Measurements from ENCODE around the gene PRPF31. TPM values are rescaled to one million over a fixed set of nuclear protein-coding genes. Genes with fewer than 3 reads are reported as not detected.
"Not testable (repeated sequence)": the region's sequence is repeated elsewhere in the genome, so short reads cannot be mapped to it uniquely, and the experiment has no call there.

Gene PRPF31
- total RNA-seq, 2 donors from 2014 or later = 26.1 to 46.2 TPM

DNA sequence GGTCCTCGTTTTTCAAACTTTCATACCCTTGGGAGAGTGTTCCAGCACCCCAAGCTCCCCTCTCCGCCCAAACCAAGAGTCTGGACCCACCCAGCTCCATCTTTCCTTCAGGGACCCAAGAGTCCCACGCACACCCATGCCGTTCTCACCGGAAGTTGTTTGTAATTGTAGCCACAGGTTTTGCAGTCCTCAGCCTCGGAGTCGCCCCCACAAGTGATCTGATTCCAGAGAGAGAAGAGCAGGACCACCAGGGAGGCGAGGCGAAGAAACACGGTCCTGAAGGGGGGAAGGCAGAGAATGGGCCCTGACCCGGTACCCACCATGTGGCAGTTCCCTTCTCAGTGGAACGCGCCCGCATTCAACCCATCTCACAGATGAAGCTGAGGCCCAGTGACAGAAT is 47.3 kb downstream of the PRPF31 start:
- H3K27ac ChIP-seq = no peak overlapping the region
- H3K36me3 ChIP-seq = peaks cover 3% of the 10 kb centered on the region
- TF ChIP-seq CTCF (IDR thresholded peaks at IDR 0.05) = no peak
- H3K4me1 ChIP-seq = peaks cover 0 to 49% of the 10 kb centered on the region in 2 donors
- DNase-seq (ENCODE audit: low spot score) = no peak
- H3K4me3 ChIP-seq = peak overlapping the region; percentile 18 to 51
- no peaks in the 10 kb centered on the region for H3K27me3 ChIP-seq
- no peaks in the 10 kb centered on the region for H3K9me3 ChIP-seq

GRCh38 chr19:54164369-54165068 is 49.0 kb downstream of the PRPF31 start:
- peaks cover 0 to 43% of the 10 kb centered on the region in 2 donors for H3K4me1 ChIP-seq
- TF ChIP-seq CTCF (IDR thresholded peaks at IDR 0.05) = no peak

DNA sequence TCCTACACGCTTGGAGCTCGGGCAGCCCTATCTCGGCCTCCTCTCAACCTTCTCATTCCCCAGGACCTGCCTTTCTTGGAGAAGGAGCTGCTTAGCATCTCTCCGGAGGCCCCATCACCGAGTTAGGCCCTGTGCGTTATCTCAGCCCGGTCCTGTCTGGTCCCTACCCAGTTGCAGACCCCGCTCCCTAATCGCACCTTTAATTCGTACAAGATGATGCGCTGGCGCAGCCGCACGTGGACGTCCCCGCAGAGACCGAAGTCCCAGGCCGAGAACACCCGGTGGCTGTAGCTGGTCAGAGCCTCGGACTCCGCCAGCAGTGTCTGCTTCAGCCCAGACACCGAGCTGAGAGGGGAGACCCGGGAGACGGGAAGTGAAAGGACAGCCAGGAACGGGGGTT is 49.7 kb downstream of the PRPF31 start:
- peaks cover 0 to 42% of the 10 kb centered on the region in 2 donors for H3K4me1 ChIP-seq

More at GRCh38 chr19:54164369-54165068, 49.0 kb downstream of the PRPF31 start:
- H3K27me3 ChIP-seq = no peaks in the 10 kb centered on the region
- no peak overlapping the region for H3K4me3 ChIP-seq
- DNase-seq (ENCODE audit: low spot score) = peak; percentile 68
- no peaks in the 10 kb centered on the region for H3K36me3 ChIP-seq
- no peaks in the 10 kb centered on the region for H3K9me3 ChIP-seq
- no peak overlapping the region for H3K27ac ChIP-seq

DNA sequence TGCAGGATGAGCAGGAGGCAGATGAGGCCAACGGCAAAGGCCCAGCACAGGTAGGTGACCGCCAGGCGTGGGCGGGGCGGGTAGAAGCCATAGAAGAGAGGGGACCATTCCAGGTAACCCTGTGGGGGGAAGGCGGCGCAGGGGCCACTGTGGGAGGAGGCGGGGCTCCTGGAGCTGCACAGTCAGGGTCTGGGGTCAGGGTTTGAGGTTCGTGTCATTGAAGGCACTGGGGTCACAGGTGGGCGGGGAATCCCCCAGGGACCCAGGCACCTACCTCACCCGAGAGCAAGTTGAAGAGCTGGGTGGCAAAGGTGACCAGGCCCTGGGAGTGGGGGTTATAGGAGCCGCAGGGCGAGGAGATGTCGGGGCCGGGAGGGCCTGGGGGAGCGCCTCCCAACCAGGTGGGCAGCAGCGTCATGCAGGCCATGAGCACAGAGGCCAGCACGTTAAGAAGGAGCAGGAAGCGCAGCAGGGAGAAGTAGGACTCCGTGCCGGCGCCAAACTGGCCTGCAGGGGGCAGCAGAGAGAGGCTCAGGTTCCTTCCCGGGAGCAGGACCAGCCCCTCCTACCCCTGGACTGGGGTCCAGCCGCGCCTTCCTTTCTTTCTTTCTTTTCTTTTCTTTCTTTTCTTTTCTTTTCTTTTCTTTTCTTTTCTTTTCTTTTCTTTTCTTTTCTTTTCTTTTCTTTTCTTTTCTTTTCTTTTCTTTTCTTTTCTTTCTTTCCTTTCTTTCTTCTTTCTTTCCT is 52.8 kb downstream of the PRPF31 start:
- Histone ChIP-seq H3K4me1 (peaks cover 0 to 22% of the 10 kb centered on the region in 2 donors), H3K9me3 (no peaks in the 10 kb centered on the region), H3K36me3 (no peaks in the 10 kb centered on the region), H3K4me3 (no peak overlapping the region), H3K27ac (no peak overlapping the region), H3K27me3 (peaks cover 0 to 3% of the 10 kb centered on the region in 2 donors)
- DNase-seq (ENCODE audit: low spot score) = peak; percentile 90
- peak; percentile 75 to 82 for TF ChIP-seq CTCF (IDR thresholded peaks at IDR 0.05)

More for the DNA sequence above, 49.7 kb downstream of the PRPF31 start:
- H3K27ac ChIP-seq = no peak overlapping the region
- no peaks in the 10 kb centered on the region for H3K36me3 ChIP-seq
- no peak for DNase-seq (ENCODE audit: low spot score)
- H3K9me3 ChIP-seq = no peaks in the 10 kb centered on the region
- no peak overlapping the region for H3K4me3 ChIP-seq
- TF ChIP-seq CTCF (IDR thresholded peaks at IDR 0.05) = no peak
- H3K27me3 ChIP-seq = no peaks in the 10 kb centered on the region

DNA sequence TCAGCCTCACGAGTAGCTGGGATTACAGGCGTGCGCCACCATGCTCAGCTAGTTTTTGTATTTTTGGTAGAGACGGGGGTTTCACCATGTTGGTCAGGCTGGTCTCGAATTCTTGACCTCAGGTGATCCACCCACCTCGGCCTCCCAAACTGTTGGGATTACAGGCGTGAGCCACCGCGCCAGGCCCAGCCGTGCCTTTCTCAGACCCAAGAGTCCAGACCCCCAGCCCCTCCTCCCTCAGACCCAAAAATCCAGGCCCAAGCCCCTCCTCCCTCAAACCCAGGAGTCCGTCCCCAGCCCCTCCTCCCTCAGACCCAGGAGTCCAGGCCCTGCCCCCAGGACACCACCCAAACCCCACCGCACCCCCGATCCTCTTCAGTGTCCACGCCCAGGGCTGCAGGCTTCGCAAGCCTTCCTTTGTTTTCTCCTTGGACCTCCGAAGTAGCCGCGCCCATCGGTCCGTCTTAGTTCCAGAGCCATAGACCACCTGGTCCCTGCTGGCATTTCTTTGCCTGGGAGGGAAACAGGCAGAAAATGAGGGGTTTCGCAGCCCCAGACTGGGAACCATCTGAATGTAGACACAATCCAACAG is 53.7 kb downstream of the PRPF31 start:
- peaks cover 0 to 3% of the 10 kb centered on the region in 2 donors for H3K27me3 ChIP-seq
- no peak overlapping the region for H3K4me3 ChIP-seq
- DNase-seq (ENCODE audit: low spot score) = no peak
- H3K36me3 ChIP-seq = no peaks in the 10 kb centered on the region
- no peak for TF ChIP-seq CTCF (IDR thresholded peaks at IDR 0.05)
- H3K27ac ChIP-seq = no peak overlapping the region
- H3K4me1 ChIP-seq = peaks cover 0 to 20% of the 10 kb centered on the region in 2 donors
- H3K9me3 ChIP-seq = no peaks in the 10 kb centered on the region

GRCh38 chr19:54171736-54172431 is 56.3 kb downstream of the PRPF31 start:
- not testable (repeated sequence) for DNase-seq (ENCODE audit: low spot score); H3K27ac ChIP-seq; H3K4me3 ChIP-seq; H3K27me3 ChIP-seq; H3K9me3 ChIP-seq; H3K36me3 ChIP-seq
- H3K4me1 ChIP-seq = peaks cover 0 to 13% of the 10 kb centered on the region in 2 donors
